Measurements from ENCODE around the gene PEMT.

Gene PEMT

GRCh38 chr17:17535957-17536356 lies 55.6 kb downstream of the PEMT start:
- DNase-seq (ENCODE audit: low spot score): peak; percentile 79

GRCh38 chr17:17533901-17534441 lies 57.5 kb downstream of the PEMT start:
- DNase-seq (ENCODE audit: low spot score): no peak

- no peak for DNase-seq (ENCODE audit: low spot score)
Observed at GRCh38 chr17:17532991-17533390, 58.5 kb downstream of the PEMT start.

- DNase-seq (ENCODE audit: low spot score): no peak
Observed at GRCh38 chr17:17531156-17531555, 60.4 kb downstream of the PEMT start.

GRCh38 chr17:17528696-17529652 lies 62.5 kb downstream of the PEMT start:
- DNase-seq (ENCODE audit: low spot score): no peak

- no peak for DNase-seq (ENCODE audit: low spot score)
Observed at GRCh38 chr17:17527956-17528500, 63.5 kb downstream of the PEMT start.

- no peak for DNase-seq (ENCODE audit: low spot score)
Observed at GRCh38 chr17:17527534-17527933, 64.0 kb downstream of the PEMT start.

- no peak for DNase-seq (ENCODE audit: low spot score)
Observed at GRCh38 chr17:17526369-17526768, 65.1 kb downstream of the PEMT start.

- no peak for DNase-seq (ENCODE audit: low spot score)
Observed at GRCh38 chr17:17525956-17526355, 65.6 kb downstream of the PEMT start.

GRCh38 chr17:17525311-17525710 lies 66.2 kb downstream of the PEMT start:
- no peak for DNase-seq (ENCODE audit: low spot score)

GRCh38 chr17:17523731-17524490 lies 67.6 kb downstream of the PEMT start:
- DNase-seq (ENCODE audit: low spot score): no peak

GRCh38 chr17:17523001-17523730 lies 68.3 kb downstream of the PEMT start:
- no peak for DNase-seq (ENCODE audit: low spot score)

GRCh38 chr17:17520599-17521232 lies 70.8 kb downstream of the PEMT start:
- DNase-seq (ENCODE audit: low spot score): no peak

GRCh38 chr17:17519886-17520285 lies 71.6 kb downstream of the PEMT start:
- no peak for DNase-seq (ENCODE audit: low spot score)

GRCh38 chr17:17518951-17519350 lies 72.6 kb downstream of the PEMT start:
- no peak for DNase-seq (ENCODE audit: low spot score)

- DNase-seq (ENCODE audit: low spot score): no peak
Observed at GRCh38 chr17:17518014-17518413, 73.5 kb downstream of the PEMT start.

GRCh38 chr17:17516941-17517720 lies 74.4 kb downstream of the PEMT start:
- DNase-seq (ENCODE audit: low spot score): no peak

GRCh38 chr17:17515934-17516930 lies 75.3 kb downstream of the PEMT start:
- no peak for DNase-seq (ENCODE audit: low spot score)

Measured in Ammon's horn (tissue), 1 donor.